ENCODE measurements around the gene GDF7. TPM values are rescaled to one million over a fixed set of nuclear protein-coding genes. Genes with fewer than 3 reads are reported as not detected.

GDF7 gene
- polyA plus RNA-seq, 1 donor (not counting 4 experiments of a cell fraction or from before 2014, with no cell fraction given): not detected

DNA sequence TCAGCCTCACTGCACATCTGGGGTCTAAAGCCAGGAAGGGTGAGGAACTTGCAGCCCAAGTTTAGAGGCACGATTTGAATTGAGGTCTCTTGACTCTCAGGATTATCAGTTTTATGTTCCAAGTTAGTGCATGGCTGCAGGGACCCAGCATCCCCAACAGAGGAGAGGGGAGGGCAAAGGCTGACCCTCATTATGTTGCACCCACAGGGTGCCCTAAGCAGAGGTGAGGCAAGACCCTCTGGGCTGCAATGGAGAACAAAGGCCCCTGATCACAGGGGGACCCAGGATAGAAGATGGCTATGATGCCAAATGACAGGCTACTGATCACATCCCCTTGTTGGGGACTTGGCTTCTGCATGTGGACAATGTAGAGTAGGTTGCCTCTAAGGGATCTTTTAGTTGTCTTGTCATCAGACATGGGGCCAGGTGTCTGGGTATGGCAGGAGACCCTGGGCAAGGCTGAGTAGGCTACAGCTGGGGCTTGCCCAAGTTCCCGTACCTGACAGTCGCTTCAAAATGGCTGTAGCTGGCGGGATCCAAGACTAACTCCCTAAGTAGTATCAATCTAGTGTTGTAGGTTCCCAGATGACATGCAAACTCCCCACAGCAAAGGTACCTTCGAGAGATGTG lies 4.5 kb upstream of the GDF7 start:
- Histone ChIP-seq H3K4me2 (ENCODE audit: control insufficient read depth, extremely low read depth, insufficient read depth, low read depth, low read length) (no peak overlapping the region), H3K4me1 (ENCODE audit: control insufficient read depth, extremely low read depth, insufficient read depth, low read length) (peaks cover 13% of the 10 kb centered on the region), H3K9ac (ENCODE audit: control insufficient read depth, extremely low read depth, insufficient read depth, low read length) (no peak overlapping the region), H2AFZ (ENCODE audit: control insufficient read depth, low read length) (no peak overlapping the region), H4K20me1 (ENCODE audit: control insufficient read depth, extremely low read depth, insufficient read depth, low read length) (no peaks in the 10 kb centered on the region), H3K9me1 (ENCODE audit: control insufficient read depth, extremely low read depth, insufficient read depth, low read length) (no peaks in the 10 kb centered on the region), H3K79me2 (ENCODE audit: control insufficient read depth, insufficient read depth, low read length) (no peaks in the 10 kb centered on the region), H3K27ac (ENCODE audit: control insufficient read depth, insufficient read depth, low read length) (no peak overlapping the region), H3K36me3 (ENCODE audit: control insufficient read depth in 2 of 2, extremely low read depth in 1 of 2, insufficient read depth in 2 of 2, low read length in 2 of 2) (no peaks in the 10 kb centered on the region), H3K27me3 (ENCODE audit: control insufficient read depth, extremely low read depth, insufficient read depth, low read length) (peaks cover 54% of the 10 kb centered on the region), H3K4me3 (ENCODE audit: control insufficient read depth in 2 of 3, extremely low read depth in 1 of 3, insufficient read depth in 2 of 3, low read depth in 1 of 3, low read length in 3 of 3) (no peak overlapping the region), H3K9me3 (ENCODE audit: control insufficient read depth, low read depth, low read length) (no peaks in the 10 kb centered on the region)
- FAIRE-seq (no peak), DNase-seq (ENCODE audit: low read depth, low spot score) (no peak)
- TF ChIP-seq, protein P1, sequence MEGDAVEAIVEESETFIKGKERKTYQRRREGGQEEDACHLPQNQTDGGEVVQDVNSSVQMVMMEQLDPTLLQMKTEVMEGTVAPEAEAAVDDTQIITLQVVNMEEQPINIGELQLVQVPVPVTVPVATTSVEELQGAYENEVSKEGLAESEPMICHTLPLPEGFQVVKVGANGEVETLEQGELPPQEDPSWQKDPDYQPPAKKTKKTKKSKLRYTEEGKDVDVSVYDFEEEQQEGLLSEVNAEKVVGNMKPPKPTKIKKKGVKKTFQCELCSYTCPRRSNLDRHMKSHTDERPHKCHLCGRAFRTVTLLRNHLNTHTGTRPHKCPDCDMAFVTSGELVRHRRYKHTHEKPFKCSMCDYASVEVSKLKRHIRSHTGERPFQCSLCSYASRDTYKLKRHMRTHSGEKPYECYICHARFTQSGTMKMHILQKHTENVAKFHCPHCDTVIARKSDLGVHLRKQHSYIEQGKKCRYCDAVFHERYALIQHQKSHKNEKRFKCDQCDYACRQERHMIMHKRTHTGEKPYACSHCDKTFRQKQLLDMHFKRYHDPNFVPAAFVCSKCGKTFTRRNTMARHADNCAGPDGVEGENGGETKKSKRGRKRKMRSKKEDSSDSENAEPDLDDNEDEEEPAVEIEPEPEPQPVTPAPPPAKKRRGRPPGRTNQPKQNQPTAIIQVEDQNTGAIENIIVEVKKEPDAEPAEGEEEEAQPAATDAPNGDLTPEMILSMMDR (optimal IDR thresholded peaks at IDR 0.05 in 1 of 3, IDR thresholded peaks at IDR 0.05 in 1 of 3, conservative IDR thresholded peaks at IDR 0.05 in 1 of 3; ENCODE audit: extremely low read depth in 1 of 3, insufficient read depth in 2 of 3, low read length in 3 of 3): no peak
- TF ChIP-seq EZH2 (IDR thresholded peaks at IDR 0.05; ENCODE audit: low read length): no peak
- dilution Hi-C loops (cut with MboI; ENCODE audit: extremely low pct_ligation_motif_present, low sequenced_read_pairs): no loop called here

DNA sequence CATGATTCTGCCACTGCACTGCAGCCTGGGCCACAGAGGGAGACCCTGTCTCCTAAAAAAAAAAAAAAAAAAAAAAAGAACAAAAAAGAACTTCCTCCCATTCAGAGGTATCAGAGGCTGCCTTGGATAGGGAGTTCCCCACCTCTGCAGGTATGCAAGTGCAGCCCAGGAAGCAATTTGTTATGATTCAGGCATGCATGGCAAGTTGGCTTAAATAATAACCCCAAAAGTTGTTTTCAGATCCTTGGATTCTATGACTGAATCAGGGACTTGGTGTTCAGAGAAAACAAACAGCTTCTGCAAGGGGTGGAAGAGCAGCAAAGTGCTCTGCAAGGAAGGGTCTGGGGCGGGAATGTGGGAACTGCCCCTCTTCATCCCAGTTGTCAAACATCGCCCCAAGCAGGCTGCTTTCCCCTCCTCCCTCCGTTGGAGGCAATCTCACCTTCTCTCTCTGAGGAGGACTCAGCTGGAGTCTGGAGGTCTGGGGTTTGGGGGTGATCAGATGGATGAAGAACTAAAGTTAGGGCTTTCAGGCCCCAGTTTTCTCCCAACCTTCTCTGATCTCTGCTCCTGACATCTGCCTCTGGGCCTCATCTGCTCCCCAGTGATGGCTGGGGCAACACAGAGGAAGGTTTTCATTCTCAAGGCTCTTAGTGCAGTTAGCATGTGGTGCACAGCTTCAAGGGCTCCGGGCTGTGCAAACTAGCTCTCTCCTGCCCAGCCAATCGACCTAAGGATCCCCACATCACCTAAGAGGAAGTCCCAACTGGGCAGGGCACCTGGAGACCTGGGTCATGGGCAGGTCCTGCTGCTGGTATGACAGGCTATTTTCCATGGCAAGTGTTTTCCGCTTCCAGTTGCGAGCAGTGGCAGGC lies 3.5 kb upstream of the GDF7 start:
- dilution Hi-C loops (cut with MboI; ENCODE audit: extremely low pct_ligation_motif_present, low sequenced_read_pairs): no loop called here

More for the DNA sequence above, 3.5 kb upstream of the GDF7 start:
- FAIRE-seq: no peak
- no peak overlapping the region for H2AFZ ChIP-seq (ENCODE audit: control insufficient read depth, low read length)
- no peaks in the 10 kb centered on the region for H3K79me2 ChIP-seq (ENCODE audit: control insufficient read depth, insufficient read depth, low read length)
- peaks cover 61% of the 10 kb centered on the region for H3K27me3 ChIP-seq (ENCODE audit: control insufficient read depth, extremely low read depth, insufficient read depth, low read length)
- H4K20me1 ChIP-seq (ENCODE audit: control insufficient read depth, extremely low read depth, insufficient read depth, low read length): no peaks in the 10 kb centered on the region
- no peak overlapping the region for H3K4me2 ChIP-seq (ENCODE audit: control insufficient read depth, extremely low read depth, insufficient read depth, low read depth, low read length)
- DNase-seq (ENCODE audit: low read depth, low spot score): no peak
- H3K9me3 ChIP-seq (ENCODE audit: control insufficient read depth, low read depth, low read length): no peaks in the 10 kb centered on the region
- no peaks in the 10 kb centered on the region for H3K36me3 ChIP-seq (ENCODE audit: control insufficient read depth in 2 of 2, extremely low read depth in 1 of 2, insufficient read depth in 2 of 2, low read length in 2 of 2)
- H3K4me3 ChIP-seq (ENCODE audit: control insufficient read depth in 2 of 3, extremely low read depth in 1 of 3, insufficient read depth in 2 of 3, low read depth in 1 of 3, low read length in 3 of 3): no peak overlapping the region
- peaks cover 13% of the 10 kb centered on the region for H3K4me1 ChIP-seq (ENCODE audit: control insufficient read depth, extremely low read depth, insufficient read depth, low read length)
- no peak for TF ChIP-seq EZH2 (IDR thresholded peaks at IDR 0.05; ENCODE audit: low read length)
- TF ChIP-seq, protein P1 (optimal IDR thresholded peaks at IDR 0.05 in 1 of 3, IDR thresholded peaks at IDR 0.05 in 1 of 3, conservative IDR thresholded peaks at IDR 0.05 in 1 of 3; ENCODE audit: extremely low read depth in 1 of 3, insufficient read depth in 2 of 3, low read length in 3 of 3): no peak
- H3K9me1 ChIP-seq (ENCODE audit: control insufficient read depth, extremely low read depth, insufficient read depth, low read length): no peaks in the 10 kb centered on the region
- H3K9ac ChIP-seq (ENCODE audit: control insufficient read depth, extremely low read depth, insufficient read depth, low read length): no peak overlapping the region
- H3K27ac ChIP-seq (ENCODE audit: control insufficient read depth, insufficient read depth, low read length): no peak overlapping the region
